CD4-positive, alpha-beta T cell treated with Interleukin-17A for 1 hour (primary cell): ENCODE results near the gene PRKCH.
"Not testable (repeated sequence)": the region's sequence is repeated elsewhere in the genome, so short reads cannot be mapped to it uniquely, and the experiment has no call there.

Experiments
- DNase-seq: peaks from one replicate; pipeline ENCODE4 v3.0.0-alpha.2; 2020

The PRKCH gene

DNA sequence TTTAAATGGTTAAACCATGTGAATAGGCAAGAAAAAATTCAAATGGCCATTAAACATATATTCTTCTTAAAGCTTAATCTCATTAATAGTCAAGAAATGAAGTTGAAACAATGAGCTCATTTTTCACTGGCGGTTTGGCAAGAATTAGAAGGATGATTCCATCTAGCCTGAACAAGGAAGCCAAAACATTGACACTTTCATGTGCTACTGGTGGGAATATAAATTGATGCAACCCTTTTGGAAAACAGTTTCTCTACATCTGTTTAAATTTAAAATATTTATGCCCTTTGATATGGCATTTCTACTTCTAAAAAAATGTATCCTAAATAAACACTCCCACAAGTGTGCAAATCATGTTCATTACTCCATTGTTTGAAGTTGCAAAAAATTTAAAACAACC, 199.2 kb downstream of the PRKCH start:
- DNase-seq = no peak

DNA sequence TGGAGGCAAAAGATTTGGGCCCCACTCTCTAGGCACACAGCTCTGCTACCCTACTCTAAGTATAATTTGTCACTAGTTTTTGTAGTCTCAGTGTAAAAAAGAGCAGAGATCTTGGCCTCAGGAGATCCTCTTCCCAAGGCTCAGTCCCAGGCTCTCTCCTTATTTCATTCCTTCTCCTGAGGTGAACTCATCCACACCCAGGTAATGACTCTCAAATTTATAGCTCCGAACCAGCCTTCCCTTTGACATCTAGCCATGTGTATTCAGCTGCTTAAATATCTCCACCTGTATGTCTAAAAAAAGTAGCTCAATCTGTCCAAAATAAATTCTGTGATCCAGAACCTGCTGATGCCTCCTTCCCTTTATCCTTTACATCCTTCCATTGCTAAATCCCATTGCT, 200.4 kb downstream of the PRKCH start:
- no peak for DNase-seq

- DNase-seq = no peak
Measured at GRCh38 chr14:61523751-61524150, 202.4 kb downstream of the PRKCH start.

DNA sequence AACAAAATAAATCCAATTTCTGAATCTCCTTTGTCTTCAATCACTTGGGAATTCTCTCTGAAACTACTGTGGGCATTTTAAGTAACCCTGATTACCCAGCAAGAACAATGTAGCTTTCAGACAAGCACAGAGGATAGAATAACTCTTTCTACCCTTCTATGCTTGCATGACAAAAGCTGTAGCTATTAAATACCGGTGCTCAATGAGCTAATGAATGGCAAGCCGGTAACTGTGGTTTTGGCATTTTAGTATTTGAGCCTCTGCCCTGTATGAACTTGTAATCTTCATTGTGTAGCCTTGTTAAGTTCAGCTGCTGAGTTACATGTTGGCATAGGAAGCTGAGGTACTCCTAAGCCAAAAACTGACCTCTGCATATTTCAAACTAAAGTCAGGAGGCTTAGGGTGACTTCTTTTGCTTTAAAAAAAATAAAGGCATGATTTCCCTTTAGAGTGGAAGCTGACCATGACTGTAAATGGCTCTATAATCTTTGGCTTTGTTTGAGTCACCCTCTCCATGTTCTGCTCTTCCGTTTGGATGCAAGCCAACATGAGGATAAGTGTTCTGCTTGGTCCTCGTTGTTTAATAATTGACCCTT, 202.9 kb downstream of the PRKCH start:
- DNase-seq = no peak

- DNase-seq = no peak
Measured at GRCh38 chr14:61524936-61525292, 203.5 kb downstream of the PRKCH start.

- DNase-seq = peak; percentile 56
Measured at GRCh38 chr14:61525293-61526011, 204.1 kb downstream of the PRKCH start.

GRCh38 chr14:61526405-61527312, 205.3 kb downstream of the PRKCH start:
- DNase-seq = no peak

- DNase-seq = no peak
Measured at GRCh38 chr14:61527325-61528100, 206.1 kb downstream of the PRKCH start.

DNA sequence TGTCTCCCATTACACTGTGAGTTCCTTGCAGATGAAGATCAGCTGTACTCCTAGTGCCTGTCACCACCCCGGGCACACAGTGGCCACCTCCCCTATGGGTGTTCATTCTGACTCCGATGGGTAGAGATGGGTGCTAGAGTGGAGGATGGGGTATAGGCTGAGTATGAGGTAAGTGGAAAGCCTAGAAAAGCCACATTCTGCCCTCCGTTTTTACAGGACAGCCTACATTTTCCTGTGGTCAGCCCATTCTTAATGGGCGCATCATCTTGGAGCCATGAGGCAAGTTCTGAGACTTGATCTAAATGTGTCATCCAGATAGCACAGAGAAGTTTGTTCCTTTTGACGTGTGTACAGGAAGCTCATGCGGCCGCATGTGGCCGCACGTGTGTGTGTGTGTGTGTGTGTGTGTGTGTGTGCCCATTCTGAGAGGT, 207.2 kb downstream of the PRKCH start:
- peak; percentile 20 for DNase-seq

- not testable (repeated sequence) for DNase-seq
Measured at GRCh38 chr14:61529360-61529759, 208.0 kb downstream of the PRKCH start.

GRCh38 chr14:61530296-61530695, 208.9 kb downstream of the PRKCH start:
- DNase-seq = no peak

DNA sequence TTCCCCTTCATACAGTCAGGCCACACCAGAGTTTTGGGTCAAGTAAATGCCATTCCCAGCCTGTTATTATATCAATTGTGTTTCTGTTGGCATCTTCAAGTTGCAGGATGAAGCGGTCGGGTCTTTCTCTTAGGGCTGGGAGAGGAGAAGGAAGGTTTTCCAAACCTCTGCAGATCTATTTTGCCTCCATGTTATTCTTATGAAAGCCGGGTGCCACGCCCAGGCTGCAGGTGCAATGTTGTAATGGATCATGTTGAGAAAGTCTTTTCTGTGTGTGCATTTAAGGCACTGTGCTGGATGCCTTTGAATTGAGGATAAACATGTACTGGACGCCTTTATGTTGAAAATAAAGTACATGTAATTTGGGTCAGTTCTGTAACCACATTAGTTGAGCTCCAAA, 209.5 kb downstream of the PRKCH start:
- no peak for DNase-seq

- DNase-seq = no peak
Measured at GRCh38 chr14:61531465-61532122, 210.2 kb downstream of the PRKCH start.

DNA sequence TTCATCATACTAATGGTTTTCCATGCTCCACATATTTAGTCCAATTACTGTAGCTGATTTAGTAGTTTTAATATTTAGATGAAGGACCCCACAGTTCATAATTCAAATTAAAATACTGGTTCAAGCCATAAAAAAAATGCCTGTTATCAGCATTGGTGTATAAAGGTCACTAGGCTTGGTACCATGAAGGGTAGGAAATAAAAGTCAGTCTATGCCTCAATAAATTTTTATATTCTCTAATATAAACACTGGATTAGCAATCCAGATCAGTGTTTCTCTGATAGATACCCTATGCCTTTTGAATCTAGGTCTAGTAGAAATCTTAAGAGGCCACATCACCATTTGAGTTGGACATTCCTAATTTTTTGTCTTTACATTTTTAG, 210.7 kb downstream of the PRKCH start:
- no peak for DNase-seq

DNA sequence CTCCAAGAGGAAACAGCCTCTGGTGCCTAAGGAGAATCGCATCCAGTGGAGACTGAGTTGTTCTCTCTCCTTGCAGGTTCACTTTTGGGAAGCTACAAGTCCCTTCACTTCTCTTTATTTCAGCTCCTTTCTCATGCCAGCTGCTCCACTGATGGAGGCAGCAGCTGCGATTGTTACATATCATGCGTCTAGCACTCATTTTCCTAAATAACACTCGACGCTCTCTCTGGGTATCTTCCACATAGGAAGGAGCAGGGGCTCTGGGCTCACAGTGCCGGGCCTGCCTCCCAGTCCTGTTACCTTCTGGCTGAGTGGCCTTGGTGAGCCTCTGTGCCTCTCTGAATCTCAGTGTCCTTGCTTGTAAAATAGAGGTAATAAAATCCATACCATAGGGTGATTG, 211.4 kb downstream of the PRKCH start:
- DNase-seq = no peak

DNA sequence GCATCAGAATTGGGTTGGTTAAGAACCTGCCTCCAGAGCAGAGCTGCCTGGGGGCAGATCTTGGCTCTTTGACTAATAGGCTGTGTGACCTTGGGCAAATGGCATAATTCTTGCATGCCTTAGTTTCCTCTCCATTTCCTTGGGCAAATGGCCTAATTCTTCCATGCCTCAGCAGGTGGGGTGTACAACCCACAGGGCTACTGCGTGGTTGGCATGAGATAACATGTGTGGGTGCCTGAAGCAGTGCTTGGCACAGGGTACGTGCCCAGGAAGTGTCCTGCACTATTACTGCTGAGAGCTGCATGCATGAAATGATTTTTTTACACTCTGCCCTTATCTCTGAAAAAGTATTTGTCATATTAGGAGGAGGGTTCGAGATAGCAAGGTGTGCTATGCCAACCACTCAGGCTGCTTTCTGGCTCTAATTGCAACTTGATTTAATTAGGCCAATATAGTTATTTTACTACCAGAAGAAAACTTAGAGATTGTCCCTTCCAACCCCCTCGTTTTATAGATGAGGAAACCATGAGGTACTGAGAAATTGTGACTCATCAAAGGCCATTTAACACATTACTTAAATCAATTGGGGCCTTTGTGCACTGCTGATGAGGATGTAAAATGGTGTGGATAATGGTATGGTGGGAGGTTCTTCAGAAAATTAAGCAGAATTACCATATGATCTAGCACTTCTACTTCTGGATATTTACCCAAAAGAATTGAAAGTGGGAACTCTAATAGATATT, 212.3 kb downstream of the PRKCH start:
- DNase-seq = no peak

DNA sequence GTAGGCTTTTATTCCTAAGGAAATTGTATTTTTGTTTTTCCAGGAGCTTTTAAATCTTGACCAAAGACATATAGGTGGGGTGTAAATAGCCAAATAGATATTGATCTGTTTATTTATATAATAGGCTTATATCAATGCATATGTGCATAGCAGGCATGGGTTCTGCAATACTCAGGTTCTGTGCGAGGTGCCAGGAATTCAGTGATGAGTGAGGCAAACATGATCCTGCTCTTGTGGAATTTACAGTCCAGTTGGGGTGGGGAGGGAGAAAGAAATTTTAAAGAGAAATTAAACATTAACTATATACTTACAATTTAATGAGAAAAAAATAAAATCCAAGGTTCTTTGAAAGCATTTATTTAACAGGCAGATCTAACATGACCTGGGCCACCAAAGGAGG, 213.7 kb downstream of the PRKCH start:
- no peak for DNase-seq

- DNase-seq = no peak
Measured at GRCh38 chr14:61535458-61535857, 214.1 kb downstream of the PRKCH start.

DNA sequence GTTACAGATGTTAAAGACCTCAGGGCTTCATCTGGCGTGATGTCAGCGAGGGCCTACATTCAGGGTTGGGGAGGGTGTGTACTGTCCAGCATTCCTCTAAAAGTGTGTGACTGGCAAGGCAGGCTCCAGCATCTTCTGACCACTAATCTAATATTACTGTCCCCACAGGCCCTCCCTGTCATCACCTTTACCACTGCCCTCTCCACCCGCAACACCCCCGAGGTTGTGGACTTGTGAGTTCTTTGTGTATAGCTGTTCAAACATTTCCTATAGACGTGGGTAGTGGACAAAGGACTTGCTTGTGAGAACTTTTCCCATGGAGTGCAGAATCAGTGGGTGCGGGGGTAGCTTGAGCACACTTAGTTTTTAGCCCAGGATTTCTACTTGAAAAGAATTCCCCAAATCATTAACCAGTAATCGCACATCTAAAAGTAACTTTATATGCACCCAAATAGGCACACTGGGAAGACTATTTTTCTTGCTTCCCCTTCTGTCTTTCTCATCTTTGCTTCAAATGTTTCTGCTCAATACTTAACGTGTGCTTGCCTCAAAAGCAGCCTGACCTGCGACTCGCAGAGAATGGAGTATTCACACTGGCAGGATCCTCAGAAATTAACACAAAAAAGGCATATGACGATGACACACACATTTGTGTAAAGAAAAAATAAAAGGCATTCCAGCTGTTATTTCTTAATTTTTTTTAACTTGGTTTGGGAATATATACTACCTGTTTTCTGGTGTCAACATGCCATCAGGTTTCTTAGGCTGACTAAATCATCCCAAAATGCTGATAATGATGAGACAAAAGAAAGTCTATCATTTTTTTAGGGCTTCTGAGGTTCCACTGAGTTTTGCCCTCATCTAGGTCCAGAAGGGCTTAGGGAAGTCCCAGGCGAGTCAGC, 215.5 kb downstream of the PRKCH start:
- no peak for DNase-seq

DNA sequence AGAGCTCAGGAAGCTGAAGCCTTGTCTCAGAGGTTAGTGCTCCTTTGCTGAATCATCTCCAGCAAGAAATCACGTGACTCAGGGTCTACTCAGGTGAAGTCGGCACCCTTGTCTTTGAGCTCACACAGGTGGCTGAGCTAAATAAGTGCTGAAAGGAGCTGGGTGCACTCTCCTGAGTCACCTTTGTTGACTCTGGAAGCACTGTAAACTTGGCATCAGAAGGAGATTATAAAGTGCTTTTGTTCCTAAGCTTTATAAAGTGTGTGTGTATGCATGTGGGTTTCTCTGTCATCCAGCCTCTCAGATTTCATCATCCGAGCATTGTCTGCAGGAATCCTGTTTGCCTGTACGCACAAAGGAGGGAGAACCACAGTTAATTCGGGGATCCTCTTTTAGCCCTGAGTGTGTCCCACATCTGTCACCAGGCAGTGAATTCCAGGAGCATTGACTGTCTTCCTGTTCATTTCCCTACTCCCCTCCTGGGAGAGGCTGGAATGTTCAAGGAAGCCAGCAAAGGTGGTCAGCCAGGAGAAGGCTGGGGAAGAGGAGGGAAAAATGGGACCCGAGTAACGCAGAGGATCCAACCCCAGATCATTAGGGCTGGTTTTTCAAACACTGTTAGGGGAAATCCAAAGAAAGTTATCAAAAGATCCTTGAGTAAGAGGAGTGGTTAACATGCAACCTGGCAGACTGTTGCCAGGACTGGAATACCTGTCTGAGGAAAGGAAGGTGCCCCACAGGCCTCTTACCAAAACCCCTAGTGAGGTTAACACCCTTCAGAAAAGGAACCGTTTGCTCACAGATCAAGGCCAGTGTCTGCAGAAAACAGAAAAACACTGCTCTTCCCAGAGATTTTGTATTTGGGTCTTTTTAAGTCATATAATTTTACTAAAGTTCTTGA, 216.4 kb downstream of the PRKCH start:
- DNase-seq = no peak
